A172 (cell line): Measurements from ENCODE around the gene CAMTA1. TPM values are rescaled to one million over a fixed set of nuclear protein-coding genes. Genes with fewer than 3 reads are reported as not detected.

ENCODE experiments used
- DNase-seq: peaks from one replicate; pipeline ENCODE4 v3.0.0-alpha.2; 2015; ENCODE audit warnings: low spot score
- total RNA-seq: library from RNA; depleted of rRNA; stranded (reverse); fragments of >200 nt; shearing (Covaris generic); gene quantifications from 2 replicates; pipeline ENCODE4 v1.2.3, GENCODE V29; 2014

Gene CAMTA1
- total RNA-seq, 1 experiment from 2014 or later = 97.5 TPM

GRCh38 chr1:7430047-7430608 is 644.9 kb downstream of the CAMTA1 start:
- DNase-seq = no peak

GRCh38 chr1:7430691-7431090 is 645.4 kb downstream of the CAMTA1 start:
- no peak for DNase-seq

DNA sequence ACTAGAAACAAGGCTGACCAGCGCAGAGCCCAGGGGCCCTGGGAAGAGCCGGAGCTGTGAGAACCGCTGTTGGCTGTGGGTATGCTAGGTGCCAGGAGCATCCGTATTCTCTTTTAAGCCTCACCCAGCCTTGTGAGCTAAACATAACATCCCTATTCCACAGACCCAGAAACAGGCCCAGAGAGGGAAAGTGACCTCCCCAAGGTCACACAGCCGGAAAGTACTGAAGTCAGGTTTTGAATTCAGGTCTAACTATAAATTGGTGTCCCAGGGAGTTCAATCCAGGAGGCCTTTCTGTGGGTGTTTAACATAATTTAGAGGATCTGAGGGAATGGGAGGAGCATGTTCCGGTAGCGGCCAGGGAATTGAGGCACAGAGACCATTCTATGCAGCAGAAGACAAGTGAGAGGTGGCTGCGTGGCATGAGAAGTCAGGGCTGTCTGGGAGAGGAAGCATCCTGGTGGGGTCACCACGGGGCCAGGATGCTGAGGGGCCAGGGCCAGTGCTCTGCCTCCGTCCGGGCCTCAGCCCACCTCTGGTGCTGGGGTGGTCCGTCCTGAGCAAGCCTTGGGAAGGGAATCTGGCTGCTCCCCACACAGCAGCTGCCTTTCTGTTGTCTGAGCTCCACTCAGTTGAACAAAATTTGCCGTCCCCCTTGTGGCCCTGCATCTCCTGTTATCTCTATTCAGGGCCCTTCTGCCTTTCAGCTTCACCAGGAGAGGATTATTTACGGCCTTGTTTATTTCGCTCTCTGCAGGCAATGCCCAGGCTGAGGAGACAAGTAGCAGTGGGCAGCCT is 647.0 kb downstream of the CAMTA1 start:
- DNase-seq = no peak

- DNase-seq = no peak
Observed at GRCh38 chr1:7432900-7433380, 647.7 kb downstream of the CAMTA1 start.

- no peak for DNase-seq
Observed at GRCh38 chr1:7434566-7434965, 649.3 kb downstream of the CAMTA1 start.

DNA sequence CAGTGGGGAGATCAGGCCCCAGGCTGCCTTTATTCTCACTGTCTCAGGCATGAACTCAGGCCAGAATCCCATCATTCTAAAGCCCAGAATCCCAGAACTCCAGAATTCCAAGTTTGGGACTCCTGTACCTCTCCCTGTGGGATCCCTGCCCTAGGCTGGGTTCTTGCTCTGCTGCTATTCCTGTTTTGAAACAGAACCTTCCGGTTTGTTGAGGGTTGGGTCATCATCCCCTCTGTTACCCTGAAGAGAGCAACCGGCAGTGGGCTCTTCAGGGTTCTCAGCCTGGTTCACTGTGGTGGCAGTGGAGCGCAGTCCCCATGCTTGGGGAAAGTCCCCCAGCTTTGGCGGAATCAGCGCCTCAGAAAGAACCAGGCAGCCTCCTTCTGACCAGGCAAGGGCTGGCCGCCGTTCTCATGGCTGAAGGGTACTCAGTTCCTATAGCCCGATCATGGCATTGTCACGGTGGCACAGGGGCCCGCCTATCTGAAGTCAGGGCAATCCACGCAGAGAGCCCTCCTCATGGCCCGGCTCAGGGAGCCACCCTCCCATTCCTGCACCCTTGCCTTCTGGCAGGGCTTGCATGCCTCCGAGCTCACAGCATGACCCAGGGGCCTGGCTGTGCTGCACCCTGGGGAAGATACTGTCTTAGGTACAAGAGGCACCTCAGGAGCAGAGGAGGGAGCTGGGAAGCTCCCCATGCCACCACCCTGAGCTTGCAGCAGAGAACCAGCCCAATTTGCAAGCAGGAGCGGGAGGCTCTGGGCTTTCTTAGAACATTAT is 650.2 kb downstream of the CAMTA1 start:
- DNase-seq = no peak

GRCh38 chr1:7436056-7437005 is 651.1 kb downstream of the CAMTA1 start:
- no peak for DNase-seq

- DNase-seq = no peak
Observed at GRCh38 chr1:7437036-7437435, 651.8 kb downstream of the CAMTA1 start.

DNA sequence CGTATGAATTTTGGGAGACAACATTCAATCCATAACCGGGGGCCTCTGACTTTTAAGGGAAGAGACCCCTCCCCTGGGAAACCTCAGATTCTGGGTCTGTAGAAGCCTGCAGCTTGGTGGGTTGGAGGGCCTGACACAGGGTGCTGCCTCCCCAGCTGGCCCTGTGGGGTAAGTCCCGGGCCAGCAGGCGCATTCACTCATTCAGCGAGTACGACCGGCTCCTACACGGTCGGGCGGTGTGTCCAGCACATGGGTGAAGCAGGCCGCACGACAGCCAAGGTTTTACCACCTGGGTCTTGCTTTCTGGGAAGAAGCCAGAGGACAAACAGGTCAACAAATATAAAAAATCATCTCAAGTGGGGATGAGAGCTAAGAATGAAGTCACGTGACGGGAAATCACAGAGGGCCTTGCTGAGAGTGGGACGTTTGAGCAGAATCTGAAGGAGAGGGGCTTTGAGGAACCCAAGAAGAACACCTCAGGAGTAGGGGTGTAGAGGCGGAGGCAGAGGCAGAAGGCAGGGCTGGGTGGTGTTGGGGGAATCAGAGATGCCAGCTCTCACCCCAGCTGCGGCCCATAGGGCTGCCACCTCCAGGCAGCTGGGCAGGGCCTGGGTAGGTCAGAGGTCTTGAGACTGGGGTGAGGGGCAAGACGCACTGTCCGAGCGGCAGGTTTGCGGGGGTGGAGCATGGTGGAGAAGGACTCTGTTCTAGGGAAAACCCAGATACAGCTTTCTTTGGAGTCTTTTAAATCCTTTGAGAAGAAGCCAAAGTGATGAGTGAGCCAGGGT is 652.5 kb downstream of the CAMTA1 start:
- no peak for DNase-seq

DNA sequence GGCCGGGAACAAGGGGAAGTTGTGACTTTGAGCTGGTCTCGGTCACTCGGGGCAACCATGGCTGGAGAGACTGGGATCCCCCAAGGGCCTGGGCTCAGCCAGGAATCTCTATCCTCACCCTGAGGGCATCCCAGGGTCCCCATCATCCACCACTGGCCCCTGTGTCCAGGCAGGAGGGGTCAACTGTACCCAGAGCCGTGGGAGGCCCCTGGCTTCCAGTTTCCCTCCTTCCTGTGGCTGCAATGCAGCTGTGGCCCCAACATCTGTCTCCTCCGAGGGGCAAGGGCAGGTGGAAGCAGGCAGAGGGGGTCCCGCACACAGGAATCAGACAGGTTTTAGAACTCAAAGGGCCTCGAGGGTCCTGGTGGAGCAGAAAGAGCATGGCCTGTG is 653.1 kb downstream of the CAMTA1 start:
- no peak for DNase-seq

DNA sequence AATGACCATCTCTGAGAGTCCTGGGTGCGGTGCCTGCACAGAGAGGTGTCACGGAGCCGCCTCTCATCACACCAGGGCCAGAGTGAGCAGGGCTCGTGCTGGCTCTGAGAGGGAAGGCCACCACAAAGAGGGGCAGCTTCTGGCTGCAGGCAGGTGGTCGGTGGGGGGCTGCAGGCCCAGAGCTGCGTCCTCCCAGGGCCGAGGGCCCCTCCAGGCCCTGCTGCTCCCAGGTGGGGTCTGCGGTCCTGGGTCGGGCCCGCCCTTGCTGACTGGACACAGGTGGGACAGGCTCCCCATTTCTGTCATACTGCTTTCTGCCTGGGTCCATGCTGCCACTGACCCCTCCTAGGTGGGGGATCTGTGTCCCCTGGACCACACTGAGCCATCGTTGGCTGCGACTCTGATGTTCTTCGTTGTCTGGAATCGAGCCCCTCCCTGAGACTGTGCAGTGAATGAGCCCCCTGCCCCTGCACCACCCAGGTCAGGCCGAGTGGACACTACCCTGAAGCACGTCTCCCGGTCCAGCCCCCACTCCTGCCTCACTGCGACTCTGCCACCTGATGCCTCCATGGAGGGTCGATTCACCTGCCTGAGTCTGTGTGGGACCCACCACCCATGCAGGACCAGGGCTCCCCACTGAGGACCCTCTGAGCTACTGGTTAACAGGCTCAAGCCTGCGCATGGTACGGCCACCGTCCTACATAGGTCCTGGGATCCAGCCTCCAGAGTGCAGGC is 653.8 kb downstream of the CAMTA1 start:
- DNase-seq = no peak

GRCh38 chr1:7440154-7440553 is 654.9 kb downstream of the CAMTA1 start:
- DNase-seq = no peak

- DNase-seq = no peak
Observed at GRCh38 chr1:7441143-7441841, 656.0 kb downstream of the CAMTA1 start.

- DNase-seq = no peak
Observed at GRCh38 chr1:7442036-7442435, 656.8 kb downstream of the CAMTA1 start.

- no peak for DNase-seq
Observed at GRCh38 chr1:7442918-7443317, 657.7 kb downstream of the CAMTA1 start.

GRCh38 chr1:7444363-7444762 is 659.1 kb downstream of the CAMTA1 start:
- DNase-seq = no peak

- no peak for DNase-seq
Observed at GRCh38 chr1:7447093-7447492, 661.8 kb downstream of the CAMTA1 start.

DNA sequence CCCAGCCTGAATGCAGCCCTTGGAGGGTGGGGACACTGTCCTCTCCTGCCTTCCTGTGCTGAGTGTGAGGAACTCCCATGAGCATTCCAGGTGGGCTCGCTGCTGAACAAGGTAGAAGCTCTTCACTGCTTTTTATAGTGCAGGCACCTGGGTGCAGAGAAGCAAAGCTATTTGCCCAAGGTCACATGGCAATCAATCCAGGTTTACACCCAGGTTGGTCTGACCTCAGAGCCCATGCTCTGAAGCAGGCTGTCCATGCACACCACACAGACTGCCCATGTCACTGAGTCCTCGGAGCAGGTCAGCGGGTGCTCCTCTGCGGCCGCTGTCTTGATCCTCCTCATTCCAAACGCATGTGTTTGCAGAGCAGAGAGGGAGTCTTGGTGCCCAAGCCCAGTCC is 662.5 kb downstream of the CAMTA1 start:
- DNase-seq = no peak

- DNase-seq = no peak
Observed at GRCh38 chr1:7448986-7449385, 663.7 kb downstream of the CAMTA1 start.
